MM.1S (cell line): Measurements from ENCODE around the gene MRNIP.

Experiments
- EZH2 ChIP-seq: fragments of 300-600 bp; sonication (generic); optimal IDR thresholded peaks from 2 replicates; pipeline ENCODE3; 2017; ENCODE audit warnings: low read depth, mild to moderate bottlenecking, antibody characterized with exemption, low read length, mixed read lengths
- EZH2phosphoT487 ChIP-seq: fragments of 300-600 bp; sonication (generic); IDR thresholded peaks from 2 replicates; pipeline ENCODE4 v1.6.1; 2018; ENCODE audit warnings: antibody characterized with exemption, low read length
- TF ChIP-seq, protein P1 (sequence below): fragments of 300-600 bp; sonication (generic); IDR thresholded peaks from 2 replicates; pipeline ENCODE4 v1.5.1; 2016; ENCODE audit warnings: antibody characterized with exemption, low read length, mixed read lengths

DNA sequence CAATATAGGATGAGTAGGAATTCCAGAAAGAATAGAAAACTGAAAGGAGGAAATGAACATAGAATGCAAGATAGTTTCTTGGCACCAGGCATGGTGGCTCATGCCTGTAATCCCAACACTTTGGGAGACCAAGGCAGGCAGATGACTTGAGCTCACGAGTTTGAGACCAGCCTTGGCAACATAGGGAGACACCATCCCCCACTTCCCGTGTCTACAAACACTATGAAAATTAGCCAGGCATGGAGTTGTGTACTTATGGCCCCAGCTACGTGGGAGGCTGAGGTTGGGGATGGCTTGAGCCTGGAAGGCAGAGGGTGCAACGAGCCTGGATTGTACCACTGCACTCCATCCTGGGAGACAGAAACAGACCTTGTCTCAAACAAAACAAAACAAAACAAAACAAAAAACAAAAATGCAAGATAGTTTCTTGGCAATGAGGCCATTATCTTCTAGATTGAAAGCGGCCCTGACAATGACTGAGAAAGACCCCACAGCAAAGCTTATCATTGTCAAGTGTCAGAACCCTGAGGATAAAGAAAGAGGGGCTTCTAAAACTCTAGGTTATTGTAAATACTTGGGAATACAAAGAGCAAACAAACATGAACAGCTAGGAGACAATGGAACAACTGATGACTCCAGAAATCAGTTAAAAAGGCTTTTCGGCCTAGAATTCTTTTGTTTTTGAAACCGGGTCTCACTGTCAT is 28.7 kb downstream of the MRNIP start:
- TF ChIP-seq, protein P1, sequence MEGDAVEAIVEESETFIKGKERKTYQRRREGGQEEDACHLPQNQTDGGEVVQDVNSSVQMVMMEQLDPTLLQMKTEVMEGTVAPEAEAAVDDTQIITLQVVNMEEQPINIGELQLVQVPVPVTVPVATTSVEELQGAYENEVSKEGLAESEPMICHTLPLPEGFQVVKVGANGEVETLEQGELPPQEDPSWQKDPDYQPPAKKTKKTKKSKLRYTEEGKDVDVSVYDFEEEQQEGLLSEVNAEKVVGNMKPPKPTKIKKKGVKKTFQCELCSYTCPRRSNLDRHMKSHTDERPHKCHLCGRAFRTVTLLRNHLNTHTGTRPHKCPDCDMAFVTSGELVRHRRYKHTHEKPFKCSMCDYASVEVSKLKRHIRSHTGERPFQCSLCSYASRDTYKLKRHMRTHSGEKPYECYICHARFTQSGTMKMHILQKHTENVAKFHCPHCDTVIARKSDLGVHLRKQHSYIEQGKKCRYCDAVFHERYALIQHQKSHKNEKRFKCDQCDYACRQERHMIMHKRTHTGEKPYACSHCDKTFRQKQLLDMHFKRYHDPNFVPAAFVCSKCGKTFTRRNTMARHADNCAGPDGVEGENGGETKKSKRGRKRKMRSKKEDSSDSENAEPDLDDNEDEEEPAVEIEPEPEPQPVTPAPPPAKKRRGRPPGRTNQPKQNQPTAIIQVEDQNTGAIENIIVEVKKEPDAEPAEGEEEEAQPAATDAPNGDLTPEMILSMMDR = no peak
- no peak for TF ChIP-seq EZH2phosphoT487
- TF ChIP-seq EZH2 = no peak
